ENCODE results near the gene FYTTD1.
A peak's percentile ranks its signal among the peaks of the same experiment; 100 is the strongest.

FYTTD1 gene

GRCh38 chr3:197737749-197738462 lies 11.8 kb upstream of the FYTTD1 start:
- Histone ChIP-seq H3K27ac (ENCODE audit: low read length) (no peak overlapping the region), H3K4me1 (ENCODE audit: control insufficient read depth, low read depth, low read length) (peaks cover 6% of the 10 kb centered on the region), H3K4me3 (ENCODE audit: low read length) (peak overlapping the region; percentile 81), H3K9me3 (ENCODE audit: control insufficient read depth, low read depth, low read length) (no peaks in the 10 kb centered on the region), H3K27me3 (ENCODE audit: control insufficient read depth, insufficient read depth, low read length) (peaks cover 7% of the 10 kb centered on the region), H3K9ac (ENCODE audit: low read length) (peak overlapping the region; percentile 69), H3K36me3 (ENCODE audit: control insufficient read depth, low read depth, low read length) (no peaks in the 10 kb centered on the region)

- Histone ChIP-seq H3K27ac (ENCODE audit: low read length) (no peak overlapping the region), H3K9ac (ENCODE audit: low read length) (no peak overlapping the region), H3K9me3 (ENCODE audit: control insufficient read depth, low read depth, low read length) (no peaks in the 10 kb centered on the region), H3K4me3 (ENCODE audit: low read length) (no peak overlapping the region), H3K4me1 (ENCODE audit: control insufficient read depth, low read depth, low read length) (peaks cover under 1% of the 10 kb centered on the region), H3K36me3 (ENCODE audit: control insufficient read depth, low read depth, low read length) (no peaks in the 10 kb centered on the region), H3K27me3 (ENCODE audit: control insufficient read depth, insufficient read depth, low read length) (no peaks in the 10 kb centered on the region)
Observed at GRCh38 chr3:197742787-197743186, 6.9 kb upstream of the FYTTD1 start.

DNA sequence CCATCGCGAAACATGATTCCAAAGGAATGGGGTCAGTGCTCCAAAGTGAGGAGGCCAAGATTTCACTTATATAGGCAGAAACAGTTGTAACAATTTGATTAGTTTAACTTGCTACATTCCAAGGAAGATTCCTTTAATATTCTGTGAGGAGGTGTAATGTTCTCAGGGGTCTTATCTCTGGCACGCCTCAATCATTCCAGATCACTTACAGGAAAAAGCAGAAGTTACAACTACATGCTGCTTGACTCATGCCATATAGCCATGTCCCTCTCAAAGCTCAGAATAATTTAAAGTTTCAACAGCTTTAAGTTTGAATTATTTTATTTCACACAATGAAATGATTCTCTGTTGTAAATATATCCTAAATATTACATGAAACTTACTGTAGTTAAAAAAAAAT lies 3.5 kb upstream of the FYTTD1 start:
- peaks cover 9% of the 10 kb centered on the region for H3K4me1 ChIP-seq (ENCODE audit: control insufficient read depth, low read depth, low read length)
- H3K9ac ChIP-seq (ENCODE audit: low read length) = no peak overlapping the region
- no peaks in the 10 kb centered on the region for H3K36me3 ChIP-seq (ENCODE audit: control insufficient read depth, low read depth, low read length)
- H3K9me3 ChIP-seq (ENCODE audit: control insufficient read depth, low read depth, low read length) = no peaks in the 10 kb centered on the region
- no peak overlapping the region for H3K27ac ChIP-seq (ENCODE audit: low read length)
- H3K27me3 ChIP-seq (ENCODE audit: control insufficient read depth, insufficient read depth, low read length) = peaks cover 32% of the 10 kb centered on the region
- no peak overlapping the region for H3K4me3 ChIP-seq (ENCODE audit: low read length)

GRCh38 chr3:197746801-197747237 lies 2.9 kb upstream of the FYTTD1 start:
- H3K4me1 ChIP-seq (ENCODE audit: control insufficient read depth, low read depth, low read length) = peaks cover 9% of the 10 kb centered on the region
- no peak overlapping the region for H3K27ac ChIP-seq (ENCODE audit: low read length)
- H3K9ac ChIP-seq (ENCODE audit: low read length) = no peak overlapping the region
- H3K27me3 ChIP-seq (ENCODE audit: control insufficient read depth, insufficient read depth, low read length) = peaks cover 38% of the 10 kb centered on the region
- no peak overlapping the region for H3K4me3 ChIP-seq (ENCODE audit: low read length)
- H3K36me3 ChIP-seq (ENCODE audit: control insufficient read depth, low read depth, low read length) = no peaks in the 10 kb centered on the region
- H3K9me3 ChIP-seq (ENCODE audit: control insufficient read depth, low read depth, low read length) = no peaks in the 10 kb centered on the region

DNA sequence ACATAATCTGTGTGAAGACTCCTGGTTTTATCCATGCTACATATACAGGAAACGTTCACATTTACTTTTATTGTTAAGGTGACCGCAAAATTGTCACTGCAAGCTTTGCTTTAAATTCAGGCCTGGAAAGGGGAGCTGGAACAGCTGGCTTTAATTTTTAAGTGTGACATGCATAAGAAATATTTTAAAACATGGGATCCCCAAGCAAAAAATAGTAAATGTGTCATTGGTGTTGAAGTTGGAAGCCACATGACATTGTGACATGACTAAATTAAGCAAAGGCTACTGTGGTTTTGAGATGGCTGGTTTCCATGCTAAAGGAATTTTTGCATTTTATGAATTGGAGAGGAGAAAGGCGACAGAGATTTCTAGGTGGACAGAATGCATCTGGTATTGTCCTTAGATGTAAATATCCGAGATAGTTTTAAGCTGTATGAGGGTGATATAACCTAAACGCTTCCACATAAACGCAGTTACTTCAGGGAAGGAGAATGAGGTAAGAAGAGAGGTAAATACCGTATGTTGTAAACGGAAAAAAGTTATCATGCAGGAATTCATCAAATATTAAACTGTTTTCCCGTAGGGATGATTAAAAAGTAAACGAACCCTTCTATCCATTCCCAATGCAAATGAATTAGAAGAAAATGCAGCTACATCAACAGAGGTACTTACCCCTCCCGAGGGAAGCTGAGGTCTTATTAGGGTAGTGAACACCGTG lies 927 bp upstream of the FYTTD1 start:
- H3K27me3 ChIP-seq (ENCODE audit: control insufficient read depth, insufficient read depth, low read length) = peaks cover 51% of the 10 kb centered on the region
- peak overlapping the region; percentile 28 for H3K9ac ChIP-seq (ENCODE audit: low read length)

GRCh38 chr3:197749315-197749600 lies 425 bp upstream of the FYTTD1 start:
- Histone ChIP-seq H3K9me3 (ENCODE audit: control insufficient read depth, low read depth, low read length) (no peaks in the 10 kb centered on the region), H3K27ac (ENCODE audit: low read length) (no peak overlapping the region), H3K4me1 (ENCODE audit: control insufficient read depth, low read depth, low read length) (peaks cover 9% of the 10 kb centered on the region), H3K4me3 (ENCODE audit: low read length) (peak overlapping the region; percentile 74), H3K36me3 (ENCODE audit: control insufficient read depth, low read depth, low read length) (no peaks in the 10 kb centered on the region), H3K27me3 (ENCODE audit: control insufficient read depth, insufficient read depth, low read length) (peaks cover 51% of the 10 kb centered on the region), H3K9ac (ENCODE audit: low read length) (peak overlapping the region; percentile 28)

More for the DNA sequence above, 927 bp upstream of the FYTTD1 start:
- Histone ChIP-seq H3K9me3 (ENCODE audit: control insufficient read depth, low read depth, low read length) (no peaks in the 10 kb centered on the region), H3K4me1 (ENCODE audit: control insufficient read depth, low read depth, low read length) (peaks cover 9% of the 10 kb centered on the region), H3K4me3 (ENCODE audit: low read length) (peak overlapping the region; percentile 74), H3K36me3 (ENCODE audit: control insufficient read depth, low read depth, low read length) (no peaks in the 10 kb centered on the region), H3K27ac (ENCODE audit: low read length) (no peak overlapping the region)

GRCh38 chr3:197750396-197750831 lies 731 bp downstream of the FYTTD1 start:
- no peaks in the 10 kb centered on the region for H3K9me3 ChIP-seq (ENCODE audit: control insufficient read depth, low read depth, low read length)
- H3K36me3 ChIP-seq (ENCODE audit: control insufficient read depth, low read depth, low read length) = no peaks in the 10 kb centered on the region
- H3K27me3 ChIP-seq (ENCODE audit: control insufficient read depth, insufficient read depth, low read length) = peaks cover 51% of the 10 kb centered on the region
- no peak overlapping the region for H3K27ac ChIP-seq (ENCODE audit: low read length)
- H3K9ac ChIP-seq (ENCODE audit: low read length) = peak overlapping the region; percentile 34
- H3K4me3 ChIP-seq (ENCODE audit: low read length) = peak overlapping the region; percentile 74
- peaks cover 9% of the 10 kb centered on the region for H3K4me1 ChIP-seq (ENCODE audit: control insufficient read depth, low read depth, low read length)

- peaks cover 9% of the 10 kb centered on the region for H3K4me1 ChIP-seq (ENCODE audit: control insufficient read depth, low read depth, low read length)
- peak overlapping the region; percentile 74 for H3K4me3 ChIP-seq (ENCODE audit: low read length)
- H3K9me3 ChIP-seq (ENCODE audit: control insufficient read depth, low read depth, low read length) = no peaks in the 10 kb centered on the region
- H3K27me3 ChIP-seq (ENCODE audit: control insufficient read depth, insufficient read depth, low read length) = peaks cover 51% of the 10 kb centered on the region
- H3K36me3 ChIP-seq (ENCODE audit: control insufficient read depth, low read depth, low read length) = no peaks in the 10 kb centered on the region
- H3K9ac ChIP-seq (ENCODE audit: low read length) = peak overlapping the region; percentile 34
- H3K27ac ChIP-seq (ENCODE audit: low read length) = no peak overlapping the region
Observed at GRCh38 chr3:197750858-197751737, 1.4 kb downstream of the FYTTD1 start.

DNA sequence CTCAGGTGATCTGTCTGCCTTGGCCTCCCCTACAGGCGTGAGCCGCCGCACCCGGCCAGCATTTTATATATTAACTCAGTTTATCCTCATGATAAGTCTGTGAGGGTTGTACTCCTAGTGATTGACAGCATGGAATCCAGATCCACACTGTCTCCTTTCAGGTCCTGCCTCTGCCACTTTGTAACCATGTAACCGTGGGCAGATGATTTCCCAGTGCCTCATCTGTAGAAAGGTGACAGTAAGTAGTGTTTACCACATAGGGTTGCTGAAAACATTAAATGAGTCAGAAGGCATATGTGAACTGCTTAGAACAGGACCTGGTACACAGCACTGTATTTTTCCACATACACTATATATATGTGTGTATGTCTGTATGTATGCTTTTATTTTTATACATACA lies 2.4 kb downstream of the FYTTD1 start:
- H3K36me3 ChIP-seq (ENCODE audit: control insufficient read depth, low read depth, low read length) = no peaks in the 10 kb centered on the region
- no peaks in the 10 kb centered on the region for H3K9me3 ChIP-seq (ENCODE audit: control insufficient read depth, low read depth, low read length)
- H3K4me1 ChIP-seq (ENCODE audit: control insufficient read depth, low read depth, low read length) = peaks cover 9% of the 10 kb centered on the region
- H3K9ac ChIP-seq (ENCODE audit: low read length) = no peak overlapping the region
- no peak overlapping the region for H3K4me3 ChIP-seq (ENCODE audit: low read length)
- peaks cover 51% of the 10 kb centered on the region for H3K27me3 ChIP-seq (ENCODE audit: control insufficient read depth, insufficient read depth, low read length)
- no peak overlapping the region for H3K27ac ChIP-seq (ENCODE audit: low read length)

- Histone ChIP-seq H3K27me3 (ENCODE audit: control insufficient read depth, insufficient read depth, low read length) (peaks cover 48% of the 10 kb centered on the region), H3K27ac (ENCODE audit: low read length) (no peak overlapping the region), H3K9ac (ENCODE audit: low read length) (no peak overlapping the region), H3K36me3 (ENCODE audit: control insufficient read depth, low read depth, low read length) (no peaks in the 10 kb centered on the region), H3K4me3 (ENCODE audit: low read length) (no peak overlapping the region), H3K4me1 (ENCODE audit: control insufficient read depth, low read depth, low read length) (peaks cover 9% of the 10 kb centered on the region), H3K9me3 (ENCODE audit: control insufficient read depth, low read depth, low read length) (no peaks in the 10 kb centered on the region)
Observed at GRCh38 chr3:197753263-197753662, 3.6 kb downstream of the FYTTD1 start.

DNA sequence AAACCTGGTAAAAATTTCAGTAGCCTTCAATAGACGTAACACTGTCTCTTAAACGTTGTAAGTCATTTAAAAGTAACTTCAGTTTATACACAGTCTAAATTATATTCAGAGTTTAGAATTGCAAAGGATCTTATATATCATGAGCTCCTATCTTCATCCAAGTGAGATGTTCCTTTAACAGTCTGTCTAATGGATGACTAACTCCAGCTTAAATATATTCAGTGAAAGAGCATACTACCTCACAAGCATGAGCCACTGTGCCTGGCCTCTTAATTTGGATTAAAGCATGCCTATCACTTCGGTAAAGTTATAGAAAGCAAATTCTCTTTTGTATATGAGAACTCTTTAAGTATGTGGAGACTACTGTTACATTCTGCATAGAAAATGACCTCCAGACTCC lies 7.0 kb downstream of the FYTTD1 start:
- H3K4me1 ChIP-seq (ENCODE audit: control insufficient read depth, low read depth, low read length) = no peaks in the 10 kb centered on the region
- no peaks in the 10 kb centered on the region for H3K9me3 ChIP-seq (ENCODE audit: control insufficient read depth, low read depth, low read length)
- H3K27me3 ChIP-seq (ENCODE audit: control insufficient read depth, insufficient read depth, low read length) = peaks cover 14% of the 10 kb centered on the region
- H3K4me3 ChIP-seq (ENCODE audit: low read length) = no peak overlapping the region
- no peak overlapping the region for H3K9ac ChIP-seq (ENCODE audit: low read length)
- H3K27ac ChIP-seq (ENCODE audit: low read length) = no peak overlapping the region
- H3K36me3 ChIP-seq (ENCODE audit: control insufficient read depth, low read depth, low read length) = no peaks in the 10 kb centered on the region
